ENCODE data around the gene FGF19.

DNA sequence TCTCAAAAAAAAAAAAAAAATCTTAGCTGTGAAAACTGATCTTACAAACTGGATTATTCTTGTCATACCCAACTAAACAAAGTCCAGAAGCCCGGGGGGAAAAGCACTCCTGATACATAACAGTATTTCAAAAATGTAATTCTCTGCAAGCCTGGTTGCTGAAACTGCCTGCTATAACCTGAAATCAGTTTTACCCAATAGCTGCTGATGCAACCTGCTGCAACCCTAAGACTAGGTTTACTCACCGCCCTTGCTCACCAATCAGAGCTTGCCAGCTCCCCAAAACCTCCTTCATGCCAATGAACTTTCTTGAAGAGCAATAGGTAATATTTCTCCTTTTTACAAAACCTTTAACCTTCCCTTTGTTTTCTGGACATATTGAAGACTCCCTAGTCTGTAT is 12.4 kb downstream of the FGF19 start:
- TF ChIP-seq CTCF (conservative IDR thresholded peaks at IDR 0.05; ENCODE audit: low read length) (no peak), EZH2phosphoT487 (IDR thresholded peaks at IDR 0.05; ENCODE audit: borderline replicate concordance, low read depth, low read length) (no peak)

Measured in OCI-LY7 (cell line).